ENCODE data around the gene CCDC12. TPM values are rescaled to one million over a fixed set of nuclear protein-coding genes. Genes with fewer than 3 reads are reported as not detected.

The CCDC12 gene
- total and polyA plus RNA-seq, 2 of the 13 experiments (the other 11 are each of a cell fraction or from before 2014, with no cell fraction given): 30.1 to 49.5 TPM

GRCh38 chr3:46923559-46924350, 52.8 kb downstream of the CCDC12 start:
- ChIA-PET POLR2A (interaction anchor here (1.4 to 1.6 kb wide), 2 partner anchors 56 to 58 kb away, joined by 3 to 4 read pairs; partner anchors contain the start of gene NBEAL2), CTCF (ENCODE audit: low intra/inter-chr PET ratio, low total read pairs) (interaction anchor here (0.9 to 2.1 kb wide), 3 partner anchors 12 to 75 kb away, joined by 3 to 27 read pairs (median 3); no protein-coding TSS in a partner anchor)
- Histone ChIP-seq H3K4me2 (ENCODE audit: low read depth, low read length) (no peak overlapping the region), H3K9ac (ENCODE audit: insufficient read depth, low read depth, low read length) (no peak overlapping the region), H3K36me3 (replicated peaks in 1 of 2; ENCODE audit: control insufficient read depth in 1 of 2, insufficient read depth in 2 of 2, low read length in 2 of 2) (peaks cover 51 to 91% of the 10 kb centered on the region in 2 experiments), H4K20me1 (ENCODE audit: insufficient read depth, low read length) (peaks cover 10% of the 10 kb centered on the region; the same call in 1 of the 2 replicates), H3K79me2 (ENCODE audit: insufficient read depth, low read length) (peaks cover 2% of the 10 kb centered on the region), H3K9me3 (ENCODE audit: low read length) (no peaks in the 10 kb centered on the region), H3K4me3 (replicated peaks in 1 of 3; ENCODE audit: insufficient read depth in 1 of 3, low read depth in 2 of 3, low read length in 3 of 3) (no peak overlapping the region), H3K27me3 (ENCODE audit: control insufficient read depth in 1 of 2, insufficient read depth in 2 of 2, low read length in 2 of 2) (no peaks in the 10 kb centered on the region), H2AFZ (ENCODE audit: low read length) (no peak overlapping the region), H3K4me1 (ENCODE audit: insufficient read depth, low read length) (no peaks in the 10 kb centered on the region), H3K27ac (ENCODE audit: extremely low read length, insufficient read depth, low read length) (no peak overlapping the region)
- FAIRE-seq: no peak
- in situ Hi-C loops (cut with HindIII; ENCODE audit: extremely low pct_ligation_motif_present, low pct_unique_long_range_greater_than_20kb) (no loop called here), intact Hi-C loops (cut with micrococcal nuclease; ENCODE audit: unreplicated experiment) (loop anchor here (10.0 kb wide), 1 partner anchor 51 kb away; the partner anchor contains the start of genes CCDC12 and NBEAL2)
- no TSS peak for BruUV-seq (replicated peaks)
- DNase-seq (ENCODE audit: low spot score): peak; percentile 31
- 84% methylated on average over 9 of the region's 11 CpGs for WGBS (ENCODE audit: low lambda C conversion rate)
- ATAC-seq: peak; percentile 77
- 0 out of 2 replicates have a peak, but pooled peaks have one; percentile 54 for TF ChIP-seq AKAP8 (CRISPR knock-in tag; IDR thresholded peaks at IDR 0.05)
- TF ChIP-seq RBM39 (IDR thresholded peaks at IDR 0.05; ENCODE audit: low read depth, low read length, poor library complexity, severe bottlenecking): peak; percentile 32
- no peak for TF ChIP-seq SIN3A (IDR thresholded peaks at IDR 0.05; ENCODE audit: borderline replicate concordance, low read depth, low read length)
- TF ChIP-seq SALL2 (CRISPR knock-in tag; IDR thresholded peaks at IDR 0.05): peak; percentile 1; the same call in 1 of the 2 replicates
- TF ChIP-seq RBM22 (optimal IDR thresholded peaks at IDR 0.05; ENCODE audit: low read length): peak; percentile 87
- 0 out of 2 replicates have a peak, but pooled peaks have one; percentile 21 for TF ChIP-seq HNF1B (CRISPR knock-in tag; IDR thresholded peaks at IDR 0.05)
- TF ChIP-seq DMTF1 (CRISPR knock-in tag; IDR thresholded peaks at IDR 0.05): no peak
- no peak for TF ChIP-seq ZNF713 (CRISPR knock-in tag; IDR thresholded peaks at IDR 0.05)
- TF ChIP-seq ZBTB33 (CRISPR knock-in tag; IDR thresholded peaks at IDR 0.05): peak; percentile 100
- no peak for TF ChIP-seq HNRNPK (IDR thresholded peaks at IDR 0.05; ENCODE audit: low read depth, low read length, poor library complexity, severe bottlenecking)
- TF ChIP-seq CTCF (CRISPR knock-in tag; IDR thresholded peaks at IDR 0.05): peak; percentile 78
- no peak for TF ChIP-seq HNRNPH1 (optimal IDR thresholded peaks at IDR 0.05; ENCODE audit: low read depth, low read length)
- 0 out of 2 replicates have a peak, but pooled peaks have one; percentile 11 for TF ChIP-seq TBX2 (CRISPR knock-in tag; IDR thresholded peaks at IDR 0.05; ENCODE audit: borderline replicate concordance)
- 0 out of 2 replicates have a peak, but pooled peaks have one; percentile 63 for TF ChIP-seq NRL (CRISPR knock-in tag; IDR thresholded peaks at IDR 0.05; ENCODE audit: borderline replicate concordance)
